HepG2 (cell line): ENCODE data around the gene POLN. TPM values are rescaled to one million over a fixed set of nuclear protein-coding genes. Genes with fewer than 3 reads are reported as not detected.

Experiments
- FOXA1 ChIP-seq, 2 experiments: fragments of 450-650 bp in 1 of 2; sonication (generic) in 1 of 2; formaldehyde crosslinking in 1 of 2; IDR thresholded peaks; 2 replicates each; pipeline versions ENCODE4 v1.4.0 to v1.6.1; 2016 to 2020; ENCODE audit warnings: missing genetic modification reagents in 1 of 2
- FOXM1 ChIP-seq: sonication (generic); formaldehyde crosslinking; IDR thresholded peaks from 2 replicates; pipeline ENCODE4 v1.5.0; 2020; ENCODE audit warnings: missing genetic modification reagents
- FOXO1 ChIP-seq: sonication (generic); formaldehyde crosslinking; IDR thresholded peaks from 2 replicates; pipeline ENCODE4 v1.4.0; 2020; ENCODE audit warnings: missing genetic modification reagents
- IKZF1 ChIP-seq: fragments of 450-650 bp; IDR thresholded peaks from 2 replicates; pipeline ENCODE4 v1.7.1; 2016
- MAFF ChIP-seq: IDR thresholded peaks from 2 replicates; pipeline ENCODE4 v1.6.1; 2011; ENCODE audit warnings: low read depth, low read length, improper control_type of control experiment
- MNT ChIP-seq: fragments of 450-650 bp; IDR thresholded peaks from 2 replicates; pipeline ENCODE4 v1.6.1; 2016
- MXI1 ChIP-seq: IDR thresholded peaks from 3 replicates; pipeline ENCODE4 v1.6.1; 2012; ENCODE audit warnings: low read depth, low read length, inconsistent platforms, borderline replicate concordance
- MYC ChIP-seq: sonication (generic); formaldehyde crosslinking; IDR thresholded peaks from 2 replicates; pipeline ENCODE4 v1.9.0; 2021; ENCODE audit warnings: missing genetic modification reagents, borderline replicate concordance
- PBX3 ChIP-seq: sonication (generic); formaldehyde crosslinking; IDR thresholded peaks from 2 replicates; pipeline ENCODE4 v1.8.1; 2023; ENCODE audit warnings: missing genetic modification reagents, inconsistent platforms, borderline replicate concordance
- TAF15 ChIP-seq: fragments of 200-400 bp; formaldehyde crosslinking; IDR thresholded peaks from one replicate; pipeline ENCODE4 v1.6.1; 2018; ENCODE audit warnings: mild to moderate bottlenecking, low read depth, low read length; ENCODE audit not compliant: poor library complexity, severe bottlenecking
- WIZ ChIP-seq: sonication (generic); formaldehyde crosslinking; IDR thresholded peaks from 2 replicates; pipeline ENCODE4 v1.5.1; 2020; ENCODE audit warnings: mild to moderate bottlenecking, missing genetic modification reagents
- ZBTB8A ChIP-seq: sonication (generic); formaldehyde crosslinking; IDR thresholded peaks from 2 replicates; pipeline ENCODE4 v1.4.0; 2020; ENCODE audit warnings: mild to moderate bottlenecking, low read depth, missing genetic modification reagents, borderline replicate concordance
- ZFP36 ChIP-seq: fragments of 150-350 bp; IDR thresholded peaks from 2 replicates; pipeline ENCODE4 v1.6.1; 2018; ENCODE audit warnings: borderline replicate concordance, low read length, low read depth; ENCODE audit not compliant: partially characterized antibody
- ZNF383 ChIP-seq: sonication (generic); formaldehyde crosslinking; IDR thresholded peaks from 2 replicates; pipeline ENCODE4 v1.4.0; 2020; ENCODE audit warnings: missing genetic modification reagents, mild to moderate bottlenecking, borderline replicate concordance
- ZNF530 ChIP-seq: sonication (generic); formaldehyde crosslinking; IDR thresholded peaks from 2 replicates; pipeline ENCODE4 v1.5.0; 2020; ENCODE audit warnings: low read depth, mild to moderate bottlenecking, missing genetic modification reagents
- ZNF687 ChIP-seq: sonication (generic); formaldehyde crosslinking; IDR thresholded peaks from 2 replicates; pipeline ENCODE4 v1.5.1; 2020; ENCODE audit warnings: mild to moderate bottlenecking, missing genetic modification reagents, moderate library complexity
- ZNF720 ChIP-seq: sonication (generic); formaldehyde crosslinking; IDR thresholded peaks from 2 replicates; pipeline ENCODE4 v1.4.0; 2020; ENCODE audit warnings: missing genetic modification reagents
- ZNF777 ChIP-seq: sonication (generic); formaldehyde crosslinking; IDR thresholded peaks from 2 replicates; pipeline ENCODE4 v1.4.0; 2020; ENCODE audit warnings: missing genetic modification reagents
- polyA plus RNA-seq, 8 experiments: library from polyadenylated mRNA; depleted of rRNA in 3 of 8; stranded (reverse) in 7 of 8; unstranded in 1 of 8; fragments of >200 nt; fragmentation: Illumina TruSeq in 4 of 8; extraction: Trizol in 4 of 8; gene quantifications; 2 replicates each; pipeline versions ENCODE4 v1.2.1 to v1.2.3, GENCODE V29; 2011 to 2016; ENCODE audit warnings: low read depth in 4 of 8, missing spikeins in 1 of 8, mixed read lengths in 1 of 8; ENCODE audit not compliant: insufficient read depth in 1 of 8
- total RNA-seq, 5 experiments: library from RNA; depleted of rRNA; stranded (reverse); fragments of >200 nt; fragmentation: Illumina TruSeq; extraction: Trizol; gene quantifications; 2 replicates each; pipeline ENCODE4 v1.2.3, GENCODE V29; 2016; ENCODE audit warnings: low read depth in 1 of 5
- TF ChIP-seq, protein P1 (sequence below): IDR thresholded peaks from 2 replicates; pipeline ENCODE4 v1.6.1; 2012; ENCODE audit warnings: inconsistent platforms
- TF ChIP-seq, protein P2 (sequence below): sonication (generic); formaldehyde crosslinking; IDR thresholded peaks from 2 replicates; pipeline ENCODE4 v1.5.0; 2020; ENCODE audit warnings: mild to moderate bottlenecking, missing genetic modification reagents, moderate library complexity

Gene POLN
- total and polyA plus RNA-seq, 2 of the 13 experiments (the other 11 are each of a cell fraction or from before 2014, with no cell fraction given), result 0.93 to 1.5 TPM

DNA sequence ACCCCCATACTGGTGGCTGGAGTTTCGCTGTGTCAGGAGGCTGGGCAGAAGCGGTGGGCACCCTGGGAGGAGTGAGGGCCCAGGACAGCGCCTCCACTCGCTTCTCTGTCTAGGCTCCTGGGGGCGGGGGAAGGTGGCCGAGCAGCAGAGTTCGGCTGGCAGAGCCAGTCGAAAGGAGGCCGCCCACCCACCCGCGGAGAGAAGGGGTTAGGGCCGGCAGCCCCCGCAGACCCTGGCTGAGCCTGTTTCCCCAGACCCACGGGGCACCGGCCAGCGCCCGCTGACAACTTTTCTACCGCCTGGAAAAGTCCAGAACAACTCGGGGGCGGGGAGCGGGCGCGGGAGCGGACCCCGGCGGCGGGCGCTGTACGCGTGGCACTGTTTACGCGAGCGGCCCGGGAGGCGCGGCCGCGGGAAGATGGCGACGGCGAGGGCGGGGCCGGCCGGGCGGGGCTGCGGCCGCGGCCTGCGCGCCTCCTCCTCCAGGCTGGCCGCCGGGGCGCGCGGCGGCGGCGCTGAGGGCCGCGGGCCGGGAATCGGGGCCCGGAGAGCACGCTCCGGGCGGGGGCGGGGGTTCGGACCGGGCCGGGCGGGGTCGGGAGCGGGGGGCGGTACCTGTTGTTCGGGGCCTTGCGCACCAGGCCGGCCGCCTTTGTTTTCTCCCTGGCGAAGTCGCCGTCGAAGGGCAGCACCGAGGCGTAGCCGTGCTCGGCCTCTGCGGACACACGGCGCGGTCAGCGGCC is 19.4 kb upstream of the POLN start (continued):
- TF ChIP-seq ZNF687 (CRISPR knock-in tag) (peak; percentile 54), TAF15 (no peak), ZNF720 (no peak), IKZF1 (no peak), ZBTB8A (no peak), ZFP36 (peak; percentile 83), MXI1 (peak; percentile 80; the same call in 1 of the 3 replicates), MNT (0 out of 2 replicates have a peak, but pooled peaks have one; percentile 16), PBX3 (CRISPR knock-in tag) (no peak), ZNF530 (CRISPR knock-in tag) (no peak), FOXA1 (IDR thresholded peaks at IDR 0.05) (no peak), FOXA1 (CRISPR knock-in tag; IDR thresholded peaks at IDR 0.05) (0 out of 2 replicates have a peak, but pooled peaks have one; percentile 6), FOXO1 (CRISPR knock-in tag) (peak; percentile 8; the same call in 1 of the 2 replicates), FOXM1 (CRISPR knock-in tag) (no peak), ZNF383 (CRISPR knock-in tag) (no peak), WIZ (CRISPR knock-in tag) (0 out of 2 replicates have a peak, but pooled peaks have one; percentile 35), ZNF777 (CRISPR knock-in tag) (0 out of 2 replicates have a peak, but pooled peaks have one; percentile 35), MAFF (no peak), MYC (CRISPR knock-in tag) (0 out of 2 replicates have a peak, but pooled peaks have one; percentile 12)
- TF ChIP-seq, protein P1, sequence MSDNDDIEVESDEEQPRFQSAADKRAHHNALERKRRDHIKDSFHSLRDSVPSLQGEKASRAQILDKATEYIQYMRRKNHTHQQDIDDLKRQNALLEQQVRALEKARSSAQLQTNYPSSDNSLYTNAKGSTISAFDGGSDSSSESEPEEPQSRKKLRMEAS, result peak; percentile 75; the same call in 1 of the 2 replicates
- TF ChIP-seq, protein P2, sequence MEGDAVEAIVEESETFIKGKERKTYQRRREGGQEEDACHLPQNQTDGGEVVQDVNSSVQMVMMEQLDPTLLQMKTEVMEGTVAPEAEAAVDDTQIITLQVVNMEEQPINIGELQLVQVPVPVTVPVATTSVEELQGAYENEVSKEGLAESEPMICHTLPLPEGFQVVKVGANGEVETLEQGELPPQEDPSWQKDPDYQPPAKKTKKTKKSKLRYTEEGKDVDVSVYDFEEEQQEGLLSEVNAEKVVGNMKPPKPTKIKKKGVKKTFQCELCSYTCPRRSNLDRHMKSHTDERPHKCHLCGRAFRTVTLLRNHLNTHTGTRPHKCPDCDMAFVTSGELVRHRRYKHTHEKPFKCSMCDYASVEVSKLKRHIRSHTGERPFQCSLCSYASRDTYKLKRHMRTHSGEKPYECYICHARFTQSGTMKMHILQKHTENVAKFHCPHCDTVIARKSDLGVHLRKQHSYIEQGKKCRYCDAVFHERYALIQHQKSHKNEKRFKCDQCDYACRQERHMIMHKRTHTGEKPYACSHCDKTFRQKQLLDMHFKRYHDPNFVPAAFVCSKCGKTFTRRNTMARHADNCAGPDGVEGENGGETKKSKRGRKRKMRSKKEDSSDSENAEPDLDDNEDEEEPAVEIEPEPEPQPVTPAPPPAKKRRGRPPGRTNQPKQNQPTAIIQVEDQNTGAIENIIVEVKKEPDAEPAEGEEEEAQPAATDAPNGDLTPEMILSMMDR, result 0 out of 2 replicates have a peak, but pooled peaks have one; percentile 10
